Smooth muscle cell (in vitro differentiated cells): Measurements from ENCODE around the gene WNT8B. TPM values are rescaled to one million over a fixed set of nuclear protein-coding genes. Genes with fewer than 3 reads are reported as not detected.

ENCODE experiments used
- DNase-seq: peaks from one replicate; lab custom pipeline; 2025; ENCODE audit not compliant: unreplicated experiment; lab: John Stamatoyannopoulos, UW
- H2AFZ ChIP-seq: fragments of 200-600 bp; sonication (generic); 2 replicates; pipeline ENCODE4 v1.6.0; 2016; ENCODE audit warnings: antibody characterized with exemption, low read depth, mild to moderate bottlenecking
- H3F3A ChIP-seq: fragments of 200-600 bp; sonication (generic); 2 replicates; pipeline ENCODE4 v1.6.0; 2017; ENCODE audit warnings: antibody characterized with exemption, low read depth
- H3K27ac ChIP-seq: fragments of 200-600 bp; sonication (generic); 2 replicates; pipeline ENCODE4 v1.5.1; 2016; ENCODE audit warnings: low read depth, mild to moderate bottlenecking
- H3K27me3 ChIP-seq: fragments of 200-600 bp; sonication (generic); 2 replicates; pipeline ENCODE4 v1.6.1; 2016; ENCODE audit warnings: low read depth, mild to moderate bottlenecking
- H3K36me3 ChIP-seq: fragments of 200-600 bp; sonication (generic); 2 replicates; pipeline ENCODE4 v1.5.1; 2016; ENCODE audit warnings: low read depth
- H3K4me1 ChIP-seq: fragments of 200-600 bp; sonication (generic); 2 replicates; pipeline ENCODE4 v1.5.1; 2016; ENCODE audit warnings: low read depth
- H3K4me2 ChIP-seq: fragments of 200-600 bp; sonication (generic); 2 replicates; pipeline ENCODE4 v1.6.0; 2016; ENCODE audit warnings: mild to moderate bottlenecking
- H3K4me3 ChIP-seq: fragments of 200-600 bp; sonication (generic); 2 replicates; pipeline ENCODE4 v1.5.1; 2016; ENCODE audit warnings: mild to moderate bottlenecking
- H3K79me2 ChIP-seq: fragments of 200-600 bp; sonication (generic); 2 replicates; pipeline ENCODE4 v1.6.0; 2016; ENCODE audit warnings: low read depth, mild to moderate bottlenecking
- H3K9ac ChIP-seq: fragments of 200-600 bp; sonication (generic); 2 replicates; pipeline ENCODE4 v1.6.0; 2016; ENCODE audit warnings: low read depth
- H3K9me3 ChIP-seq: fragments of 200-600 bp; sonication (generic); replicated peaks from 2 replicates; pipeline ENCODE4 v1.5.1; 2016; ENCODE audit warnings: low read depth
- H4K20me1 ChIP-seq: fragments of 200-600 bp; sonication (generic); 2 replicates; pipeline ENCODE4 v1.6.0; 2016; ENCODE audit warnings: low read depth
- WGBS: methylation state at CpG from one replicate; pipeline ENCODE4 v1.1.7; 2016; ENCODE audit warnings: low lambda C conversion rate; 5-methylcytosine and 5-hydroxymethylcytosine counted together
- polyA plus RNA-seq: library from polyadenylated mRNA; unstranded; fragments of >200 nt; fragmentation: Nextera tagmentation; extraction: Ambion mirVana; gene quantifications from 2 replicates; pipeline ENCODE4 v1.2.1, GENCODE V29; 2016
- total RNA-seq: library from RNA; depleted of rRNA; stranded (reverse); fragments of >200 nt; gene quantifications from 2 replicates; pipeline ENCODE4 v1.2.3, GENCODE V29; 2014
- TF ChIP-seq, protein P1 (sequence below): fragments of 200-600 bp; sonication (generic); IDR thresholded peaks from 2 replicates; pipeline ENCODE4 v1.5.1; 2017; ENCODE audit warnings: borderline replicate concordance, mild to moderate bottlenecking, antibody characterized with exemption; ENCODE audit not compliant: insufficient read depth, poor library complexity, severe bottlenecking

Gene WNT8B
- total and polyA plus RNA-seq, 2 experiments from 2014 or later: not detected

- DNase-seq: no peak
- no peaks in the 10 kb centered on the region for H4K20me1 ChIP-seq
- no peaks in the 10 kb centered on the region for H3K79me2 ChIP-seq
- TF ChIP-seq, protein P1, sequence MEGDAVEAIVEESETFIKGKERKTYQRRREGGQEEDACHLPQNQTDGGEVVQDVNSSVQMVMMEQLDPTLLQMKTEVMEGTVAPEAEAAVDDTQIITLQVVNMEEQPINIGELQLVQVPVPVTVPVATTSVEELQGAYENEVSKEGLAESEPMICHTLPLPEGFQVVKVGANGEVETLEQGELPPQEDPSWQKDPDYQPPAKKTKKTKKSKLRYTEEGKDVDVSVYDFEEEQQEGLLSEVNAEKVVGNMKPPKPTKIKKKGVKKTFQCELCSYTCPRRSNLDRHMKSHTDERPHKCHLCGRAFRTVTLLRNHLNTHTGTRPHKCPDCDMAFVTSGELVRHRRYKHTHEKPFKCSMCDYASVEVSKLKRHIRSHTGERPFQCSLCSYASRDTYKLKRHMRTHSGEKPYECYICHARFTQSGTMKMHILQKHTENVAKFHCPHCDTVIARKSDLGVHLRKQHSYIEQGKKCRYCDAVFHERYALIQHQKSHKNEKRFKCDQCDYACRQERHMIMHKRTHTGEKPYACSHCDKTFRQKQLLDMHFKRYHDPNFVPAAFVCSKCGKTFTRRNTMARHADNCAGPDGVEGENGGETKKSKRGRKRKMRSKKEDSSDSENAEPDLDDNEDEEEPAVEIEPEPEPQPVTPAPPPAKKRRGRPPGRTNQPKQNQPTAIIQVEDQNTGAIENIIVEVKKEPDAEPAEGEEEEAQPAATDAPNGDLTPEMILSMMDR: no peak
- no peaks in the 10 kb centered on the region for H3F3A ChIP-seq
- WGBS: 40% methylated on average over 8 of the region's 8 CpGs
- H3K4me3 ChIP-seq: no peak overlapping the region
- H3K9me3 ChIP-seq: no peaks in the 10 kb centered on the region
- H3K4me2 ChIP-seq: no peak overlapping the region
- H3K36me3 ChIP-seq: no peaks in the 10 kb centered on the region
- H3K27me3 ChIP-seq: peaks cover 75% of the 10 kb centered on the region
- peaks cover 40% of the 10 kb centered on the region for H3K4me1 ChIP-seq
- no peak overlapping the region for H2AFZ ChIP-seq
- H3K27ac ChIP-seq: no peak overlapping the region
- H3K9ac ChIP-seq: no peak overlapping the region
Observed at GRCh38 chr10:100485366-100485765, 22.6 kb downstream of the WNT8B start.

DNA sequence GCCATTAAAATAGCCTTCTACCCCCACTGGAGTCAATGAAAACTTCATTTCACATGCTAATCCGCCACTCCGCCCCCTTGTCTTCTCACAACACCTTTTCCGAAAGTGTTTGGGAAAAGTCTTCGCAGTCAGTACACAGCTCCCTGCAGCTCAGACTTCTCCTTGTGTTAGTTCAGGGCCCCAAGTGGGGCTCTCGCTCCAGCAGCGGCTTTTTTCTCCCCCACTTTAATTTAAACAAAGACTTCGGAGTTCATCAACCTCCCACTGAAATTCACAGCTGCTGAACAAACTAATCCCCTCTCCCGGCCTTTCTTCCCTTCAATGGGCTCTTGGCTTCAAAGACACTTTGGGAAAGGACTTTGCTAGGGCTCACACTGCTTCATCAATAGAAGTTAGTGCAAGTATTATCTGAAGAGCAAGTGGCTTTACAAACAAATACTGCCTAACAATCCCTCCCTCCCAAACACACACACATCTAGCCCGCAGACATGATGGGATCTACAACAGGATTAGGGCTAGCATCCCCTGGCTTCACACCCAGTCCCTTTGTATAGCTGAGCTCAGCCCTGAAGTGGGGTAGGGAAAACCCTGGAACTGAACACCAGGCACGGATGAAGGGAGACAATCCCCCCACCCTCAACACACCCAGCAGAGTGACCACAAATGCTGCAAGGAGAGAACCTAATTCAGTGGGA is 23.1 kb downstream of the WNT8B start:
- WGBS: 42% methylated on average over 10 of the region's 10 CpGs
- TF ChIP-seq, protein P1: no peak
- Histone ChIP-seq H3K27ac (no peak overlapping the region), H3F3A (no peaks in the 10 kb centered on the region), H3K4me2 (no peak overlapping the region), H2AFZ (no peak overlapping the region), H3K36me3 (no peaks in the 10 kb centered on the region), H3K27me3 (peaks cover 69% of the 10 kb centered on the region), H3K4me3 (no peak overlapping the region), H3K9ac (no peak overlapping the region), H3K9me3 (no peaks in the 10 kb centered on the region), H3K79me2 (no peaks in the 10 kb centered on the region), H4K20me1 (no peaks in the 10 kb centered on the region), H3K4me1 (peaks cover 40% of the 10 kb centered on the region)
- DNase-seq: no peak

GRCh38 chr10:100487529-100487928 is 24.7 kb downstream of the WNT8B start:
- Histone ChIP-seq H2AFZ (no peak overlapping the region), H3F3A (no peaks in the 10 kb centered on the region), H3K27ac (no peak overlapping the region), H3K4me2 (no peak overlapping the region), H4K20me1 (no peaks in the 10 kb centered on the region), H3K4me1 (peaks cover 31% of the 10 kb centered on the region), H3K79me2 (no peaks in the 10 kb centered on the region), H3K36me3 (no peaks in the 10 kb centered on the region), H3K4me3 (no peak overlapping the region), H3K27me3 (peaks cover 54% of the 10 kb centered on the region), H3K9me3 (no peaks in the 10 kb centered on the region), H3K9ac (no peak overlapping the region)
- TF ChIP-seq, protein P1: no peak
- DNase-seq: no peak
- WGBS: 95% methylated on average over 6 of the region's 6 CpGs

GRCh38 chr10:100489396-100489795 is 26.6 kb downstream of the WNT8B start:
- no peak overlapping the region for H3K4me2 ChIP-seq
- H3K9ac ChIP-seq: no peak overlapping the region
- no peaks in the 10 kb centered on the region for H4K20me1 ChIP-seq
- TF ChIP-seq, protein P1: no peak
- no peaks in the 10 kb centered on the region for H3K79me2 ChIP-seq
- no peak overlapping the region for H2AFZ ChIP-seq
- peaks cover 21% of the 10 kb centered on the region for H3K4me1 ChIP-seq
- no peaks in the 10 kb centered on the region for H3F3A ChIP-seq
- 80% methylated on average over 4 of the region's 5 CpGs for WGBS
- H3K4me3 ChIP-seq: no peak overlapping the region
- no peaks in the 10 kb centered on the region for H3K9me3 ChIP-seq
- DNase-seq: no peak
- no peaks in the 10 kb centered on the region for H3K36me3 ChIP-seq
- H3K27ac ChIP-seq: no peak overlapping the region
- H3K27me3 ChIP-seq: peaks cover 36% of the 10 kb centered on the region
